ENCODE data around the gene PRKG1. TPM values are rescaled to one million over a fixed set of nuclear protein-coding genes. Genes with fewer than 3 reads are reported as not detected.

Gene PRKG1
- total RNA-seq, 4 donors from 2014 or later, result 24.0 to 89.1 (median 45.7) TPM

DNA sequence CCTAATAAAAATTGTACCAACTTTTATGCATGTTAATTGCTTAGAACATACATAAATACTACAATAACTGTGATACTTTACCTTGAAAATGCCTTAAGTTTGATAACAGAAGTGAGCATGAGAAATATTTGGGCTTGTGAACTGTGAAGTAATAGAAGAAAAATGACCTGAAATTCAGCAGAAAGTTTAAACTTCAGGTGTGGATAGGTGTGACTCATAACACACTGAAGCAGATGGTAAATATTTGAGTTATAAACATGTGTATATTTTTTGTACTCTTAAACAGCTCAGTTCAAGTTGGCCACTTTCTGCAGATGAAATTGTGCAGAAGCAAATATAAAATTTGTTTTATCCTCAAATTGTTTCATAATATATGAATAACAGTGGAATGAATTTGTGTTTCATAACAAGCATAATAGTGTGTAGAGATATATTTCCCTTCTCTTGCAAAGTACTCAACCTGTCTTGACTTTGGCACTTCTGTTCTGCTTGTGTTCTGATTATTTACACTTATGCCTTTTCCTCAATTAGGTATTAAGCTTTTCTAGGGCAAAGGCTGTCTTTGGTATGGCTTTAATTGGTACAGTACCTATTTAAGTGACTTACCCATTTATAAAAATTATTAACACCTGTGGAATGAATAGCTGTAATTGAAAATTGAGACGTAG is 122.4 kb downstream of the PRKG1 start:
- TF ChIP-seq POLR2A (IDR thresholded peaks at IDR 0.05), result no peak
- no peak for TF ChIP-seq CTCF (IDR thresholded peaks at IDR 0.05)
- Histone ChIP-seq H3K27ac (no peak overlapping the region), H3K4me3 (no peak overlapping the region), H3K9me3 (no peaks in the 10 kb centered on the region), H3K4me1 (no peaks in the 10 kb centered on the region), H3K36me3 (no peaks in the 10 kb centered on the region), H3K27me3 (no peaks in the 10 kb centered on the region)
- no peak for DNase-seq

- H3K36me3 ChIP-seq, result no peaks in the 10 kb centered on the region
- H3K27ac ChIP-seq, result no peak overlapping the region
- no peaks in the 10 kb centered on the region for H3K4me1 ChIP-seq
- no peak for TF ChIP-seq CTCF (IDR thresholded peaks at IDR 0.05)
- TF ChIP-seq POLR2A (IDR thresholded peaks at IDR 0.05), result no peak
- no peaks in the 10 kb centered on the region for H3K27me3 ChIP-seq
- H3K4me3 ChIP-seq, result no peak overlapping the region
- no peaks in the 10 kb centered on the region for H3K9me3 ChIP-seq
- no peak for DNase-seq
Observed at GRCh38 chr10:51198170-51198569, 123.9 kb downstream of the PRKG1 start.

GRCh38 chr10:51201947-51202346 is 127.7 kb downstream of the PRKG1 start:
- Histone ChIP-seq H3K27ac (no peak overlapping the region), H3K9me3 (no peaks in the 10 kb centered on the region), H3K27me3 (no peaks in the 10 kb centered on the region), H3K4me1 (no peaks in the 10 kb centered on the region), H3K4me3 (no peak overlapping the region), H3K36me3 (no peaks in the 10 kb centered on the region)
- DNase-seq, result no peak
- TF ChIP-seq CTCF (IDR thresholded peaks at IDR 0.05) (no peak), POLR2A (IDR thresholded peaks at IDR 0.05) (no peak)

GRCh38 chr10:51203359-51203758 is 129.1 kb downstream of the PRKG1 start:
- no peak overlapping the region for H3K4me3 ChIP-seq
- H3K4me1 ChIP-seq, result no peaks in the 10 kb centered on the region
- TF ChIP-seq POLR2A (IDR thresholded peaks at IDR 0.05), result no peak
- no peak for TF ChIP-seq CTCF (IDR thresholded peaks at IDR 0.05)
- no peak for DNase-seq
- H3K27me3 ChIP-seq, result no peaks in the 10 kb centered on the region
- no peaks in the 10 kb centered on the region for H3K9me3 ChIP-seq
- H3K36me3 ChIP-seq, result no peaks in the 10 kb centered on the region
- no peak overlapping the region for H3K27ac ChIP-seq

GRCh38 chr10:51204066-51204465 is 129.8 kb downstream of the PRKG1 start:
- Histone ChIP-seq H3K4me1 (peaks cover 0 to 3% (median 0%) of the 10 kb centered on the region in 4 donors), H3K27me3 (no peaks in the 10 kb centered on the region), H3K9me3 (no peaks in the 10 kb centered on the region), H3K27ac (no peak overlapping the region), H3K4me3 (no peak overlapping the region), H3K36me3 (no peaks in the 10 kb centered on the region)
- TF ChIP-seq CTCF (IDR thresholded peaks at IDR 0.05) (no peak), POLR2A (IDR thresholded peaks at IDR 0.05) (no peak)
- DNase-seq, result no peak

DNA sequence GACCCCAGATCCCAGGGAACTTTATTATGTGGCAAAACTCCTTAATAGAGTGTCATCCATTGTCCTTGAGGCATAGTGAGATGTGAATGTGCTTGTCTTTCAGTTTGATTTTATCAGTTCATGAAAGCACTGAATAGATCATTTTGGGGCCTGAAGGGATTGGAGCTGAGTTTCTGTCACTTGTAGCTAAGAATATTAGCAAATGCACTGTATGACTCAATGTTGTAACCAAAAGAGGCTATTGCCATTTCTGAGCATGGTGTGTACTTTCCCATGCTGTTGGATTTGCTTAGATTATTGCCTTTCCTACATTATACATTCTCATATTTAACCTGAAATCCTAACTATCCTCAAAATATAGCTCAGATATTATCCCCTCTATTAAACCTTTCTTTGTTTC is 130.4 kb downstream of the PRKG1 start:
- H3K9me3 ChIP-seq, result no peaks in the 10 kb centered on the region
- TF ChIP-seq CTCF (IDR thresholded peaks at IDR 0.05), result no peak
- no peak for TF ChIP-seq POLR2A (IDR thresholded peaks at IDR 0.05)
- peaks cover 0 to 3% (median 0%) of the 10 kb centered on the region in 4 donors for H3K4me1 ChIP-seq
- no peak for DNase-seq
- no peak overlapping the region for H3K4me3 ChIP-seq
- H3K27ac ChIP-seq, result no peak overlapping the region
- H3K27me3 ChIP-seq, result no peaks in the 10 kb centered on the region
- H3K36me3 ChIP-seq, result no peaks in the 10 kb centered on the region

Measured in Peyer's patch (tissue), 4 donors.